Measurements from ENCODE around the gene GARIN5B. TPM values are rescaled to one million over a fixed set of nuclear protein-coding genes. Genes with fewer than 3 reads are reported as not detected.

GARIN5B gene
- total and polyA plus RNA-seq, 2 of the 13 experiments (the other 11 are each of a cell fraction or from before 2014, with no cell fraction given) = not detected

DNA sequence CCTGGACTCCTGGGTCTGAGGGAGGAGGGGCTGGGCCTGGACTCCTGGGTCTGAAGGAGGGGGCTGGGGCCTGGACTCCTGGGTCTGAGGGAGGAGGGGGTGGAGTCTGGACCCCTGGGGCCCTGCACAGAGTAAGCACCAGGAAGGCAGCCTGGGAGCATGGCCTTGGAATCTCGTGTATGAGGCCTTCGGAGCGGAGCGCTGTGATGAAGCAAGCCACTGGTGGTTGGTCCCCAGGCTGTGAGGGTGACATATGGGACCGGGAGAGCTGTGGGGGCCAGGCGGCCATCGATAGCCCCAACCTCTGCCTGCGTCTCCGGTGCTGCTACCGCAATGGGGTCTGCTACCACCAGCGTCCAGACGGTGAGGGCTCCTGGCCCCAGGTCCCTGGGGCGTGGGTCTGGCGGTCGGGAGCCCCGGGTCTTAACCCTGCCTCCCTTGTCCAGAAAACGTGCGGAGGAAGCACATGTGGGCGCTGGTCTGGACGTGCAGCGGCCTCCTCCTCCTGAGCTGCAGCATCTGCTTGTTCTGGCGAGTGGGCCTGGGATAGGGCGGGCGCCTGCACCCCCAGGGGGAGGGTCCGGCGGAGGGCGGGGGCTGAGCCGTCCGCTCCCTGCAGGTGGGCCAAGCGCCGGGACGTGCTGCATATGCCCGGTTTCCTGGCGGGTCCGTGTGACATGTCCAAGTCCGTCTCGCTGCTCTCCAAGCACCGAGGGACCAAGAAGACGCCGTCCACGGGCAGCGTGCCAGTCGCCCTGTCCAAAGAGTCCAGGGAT is 14.5 kb upstream of the GARIN5B start (continued):
- TF ChIP-seq KAT7 (CRISPR knock-in tag; IDR thresholded peaks at IDR 0.05; ENCODE audit: borderline replicate concordance) = no peak
- TF ChIP-seq, protein P1, sequence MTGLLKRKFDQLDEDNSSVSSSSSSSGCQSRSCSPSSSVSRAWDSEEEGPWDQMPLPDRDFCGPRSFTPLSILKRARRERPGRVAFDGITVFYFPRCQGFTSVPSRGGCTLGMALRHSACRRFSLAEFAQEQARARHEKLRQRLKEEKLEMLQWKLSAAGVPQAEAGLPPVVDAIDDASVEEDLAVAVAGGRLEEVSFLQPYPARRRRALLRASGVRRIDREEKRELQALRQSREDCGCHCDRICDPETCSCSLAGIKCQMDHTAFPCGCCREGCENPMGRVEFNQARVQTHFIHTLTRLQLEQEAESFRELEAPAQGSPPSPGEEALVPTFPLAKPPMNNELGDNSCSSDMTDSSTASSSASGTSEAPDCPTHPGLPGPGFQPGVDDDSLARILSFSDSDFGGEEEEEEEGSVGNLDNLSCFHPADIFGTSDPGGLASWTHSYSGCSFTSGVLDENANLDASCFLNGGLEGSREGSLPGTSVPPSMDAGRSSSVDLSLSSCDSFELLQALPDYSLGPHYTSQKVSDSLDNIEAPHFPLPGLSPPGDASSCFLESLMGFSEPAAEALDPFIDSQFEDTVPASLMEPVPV (CRISPR knock-in tag; IDR thresholded peaks at IDR 0.05) = peak; percentile 28; the same call in 1 of the 2 replicates
- TF ChIP-seq SAP130 (CRISPR knock-in tag; IDR thresholded peaks at IDR 0.05; ENCODE audit: low read depth) = peak; percentile 50
- no peak for TF ChIP-seq RAD51 (IDR thresholded peaks at IDR 0.05; ENCODE audit: borderline replicate concordance)
- 0 out of 2 replicates have a peak, but pooled peaks have one; percentile 17 for TF ChIP-seq CBX5 (CRISPR knock-in tag; IDR thresholded peaks at IDR 0.05; ENCODE audit: borderline replicate concordance)
- TF ChIP-seq ADNP (CRISPR knock-in tag; IDR thresholded peaks at IDR 0.05) = 0 out of 2 replicates have a peak, but pooled peaks have one; percentile 13
- TF ChIP-seq SCMH1 (CRISPR knock-in tag; IDR thresholded peaks at IDR 0.05; ENCODE audit: borderline replicate concordance) = no peak
- TF ChIP-seq ZFP36 (IDR thresholded peaks at IDR 0.05; ENCODE audit: borderline replicate concordance, low read depth, low read length, partially characterized antibody) = no peak
- no peak for TF ChIP-seq TSC22D2 (CRISPR knock-in tag; IDR thresholded peaks at IDR 0.05; ENCODE audit: borderline replicate concordance)
- TF ChIP-seq, protein P2, sequence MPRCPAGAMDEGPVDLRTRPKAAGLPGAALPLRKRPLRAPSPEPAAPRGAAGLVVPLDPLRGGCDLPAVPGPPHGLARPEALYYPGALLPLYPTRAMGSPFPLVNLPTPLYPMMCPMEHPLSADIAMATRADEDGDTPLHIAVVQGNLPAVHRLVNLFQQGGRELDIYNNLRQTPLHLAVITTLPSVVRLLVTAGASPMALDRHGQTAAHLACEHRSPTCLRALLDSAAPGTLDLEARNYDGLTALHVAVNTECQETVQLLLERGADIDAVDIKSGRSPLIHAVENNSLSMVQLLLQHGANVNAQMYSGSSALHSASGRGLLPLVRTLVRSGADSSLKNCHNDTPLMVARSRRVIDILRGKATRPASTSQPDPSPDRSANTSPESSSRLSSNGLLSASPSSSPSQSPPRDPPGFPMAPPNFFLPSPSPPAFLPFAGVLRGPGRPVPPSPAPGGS (CRISPR knock-in tag; IDR thresholded peaks at IDR 0.05) = no peak
- TF ChIP-seq, protein P3, sequence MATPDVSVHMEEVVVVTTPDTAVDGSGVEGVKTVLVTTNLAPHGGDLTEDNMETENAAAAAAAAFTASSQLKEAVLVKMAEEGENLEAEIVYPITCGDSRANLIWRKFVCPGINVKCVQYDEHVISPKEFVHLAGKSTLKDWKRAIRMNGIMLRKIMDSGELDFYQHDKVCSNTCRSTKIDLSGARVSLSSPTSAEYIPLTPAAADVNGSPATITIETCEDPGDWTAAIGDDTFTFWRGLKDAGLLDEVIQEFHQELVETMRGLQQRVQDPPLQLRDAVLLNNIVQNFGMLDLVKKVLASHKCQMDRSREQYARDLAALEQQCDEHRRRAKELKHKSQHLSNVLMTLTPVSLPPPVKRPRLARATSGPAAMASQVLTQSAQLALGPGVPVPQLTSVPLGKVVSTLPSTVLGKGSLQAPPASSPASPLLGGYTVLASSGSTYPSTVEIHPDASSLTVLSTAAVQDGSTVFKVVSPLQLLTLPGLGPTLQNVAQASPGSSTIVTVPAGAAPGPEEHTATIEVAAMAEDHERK (CRISPR knock-in tag; IDR thresholded peaks at IDR 0.05; ENCODE audit: low read depth) = no peak
- TF ChIP-seq, protein P4, sequence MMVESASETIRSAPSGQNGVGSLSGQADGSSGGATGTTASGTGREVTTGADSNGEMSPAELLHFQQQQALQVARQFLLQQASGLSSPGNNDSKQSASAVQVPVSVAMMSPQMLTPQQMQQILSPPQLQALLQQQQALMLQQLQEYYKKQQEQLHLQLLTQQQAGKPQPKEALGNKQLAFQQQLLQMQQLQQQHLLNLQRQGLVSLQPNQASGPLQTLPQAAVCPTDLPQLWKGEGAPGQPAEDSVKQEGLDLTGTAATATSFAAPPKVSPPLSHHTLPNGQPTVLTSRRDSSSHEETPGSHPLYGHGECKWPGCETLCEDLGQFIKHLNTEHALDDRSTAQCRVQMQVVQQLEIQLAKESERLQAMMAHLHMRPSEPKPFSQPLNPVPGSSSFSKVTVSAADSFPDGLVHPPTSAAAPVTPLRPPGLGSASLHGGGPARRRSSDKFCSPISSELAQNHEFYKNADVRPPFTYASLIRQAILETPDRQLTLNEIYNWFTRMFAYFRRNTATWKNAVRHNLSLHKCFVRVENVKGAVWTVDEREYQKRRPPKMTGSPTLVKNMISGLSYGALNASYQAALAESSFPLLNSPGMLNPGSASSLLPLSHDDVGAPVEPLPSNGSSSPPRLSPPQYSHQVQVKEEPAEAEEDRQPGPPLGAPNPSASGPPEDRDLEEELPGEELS (CRISPR knock-in tag; IDR thresholded peaks at IDR 0.05) = 0 out of 2 replicates have a peak, but pooled peaks have one; percentile 19
- TF ChIP-seq, protein P5, sequence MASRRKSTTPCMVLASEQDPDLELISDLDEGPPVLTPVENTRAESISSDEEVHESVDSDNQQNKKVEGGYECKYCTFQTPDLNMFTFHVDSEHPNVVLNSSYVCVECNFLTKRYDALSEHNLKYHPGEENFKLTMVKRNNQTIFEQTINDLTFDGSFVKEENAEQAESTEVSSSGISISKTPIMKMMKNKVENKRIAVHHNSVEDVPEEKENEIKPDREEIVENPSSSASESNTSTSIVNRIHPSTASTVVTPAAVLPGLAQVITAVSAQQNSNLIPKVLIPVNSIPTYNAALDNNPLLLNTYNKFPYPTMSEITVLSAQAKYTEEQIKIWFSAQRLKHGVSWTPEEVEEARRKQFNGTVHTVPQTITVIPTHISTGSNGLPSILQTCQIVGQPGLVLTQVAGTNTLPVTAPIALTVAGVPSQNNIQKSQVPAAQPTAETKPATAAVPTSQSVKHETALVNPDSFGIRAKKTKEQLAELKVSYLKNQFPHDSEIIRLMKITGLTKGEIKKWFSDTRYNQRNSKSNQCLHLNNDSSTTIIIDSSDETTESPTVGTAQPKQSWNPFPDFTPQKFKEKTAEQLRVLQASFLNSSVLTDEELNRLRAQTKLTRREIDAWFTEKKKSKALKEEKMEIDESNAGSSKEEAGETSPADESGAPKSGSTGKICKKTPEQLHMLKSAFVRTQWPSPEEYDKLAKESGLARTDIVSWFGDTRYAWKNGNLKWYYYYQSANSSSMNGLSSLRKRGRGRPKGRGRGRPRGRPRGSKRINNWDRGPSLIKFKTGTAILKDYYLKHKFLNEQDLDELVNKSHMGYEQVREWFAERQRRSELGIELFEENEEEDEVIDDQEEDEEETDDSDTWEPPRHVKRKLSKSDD (CRISPR knock-in tag; IDR thresholded peaks at IDR 0.05; ENCODE audit: low read depth) = no peak
- peak; percentile 22; the same call in 1 of the 2 replicates for TF ChIP-seq NFKB2 (CRISPR knock-in tag; IDR thresholded peaks at IDR 0.05; ENCODE audit: borderline replicate concordance)
